Body of pancreas (tissue), 4 donors: ENCODE results near the gene SPACA5.

ENCODE experiments used
- POLR2A ChIP-seq, 3 donors: fragments of 450-650 bp; IDR thresholded peaks; one replicate each; pipeline ENCODE4 v1.6.1; 2016; ENCODE audit warnings: antibody characterized with exemption in 3 of 3, mild to moderate bottlenecking in 2 of 3
- TF ChIP-seq, protein P1 (sequence below), 7 experiments: fragments of 450-650 bp in 4 of 7; fragments of 200-600 bp in 3 of 7; sonication (generic) in 3 of 7; IDR thresholded peaks; one replicate each; pipeline ENCODE4 v1.5.1; 2016 to 2019; ENCODE audit warnings: antibody characterized with exemption in 7 of 7

DNA sequence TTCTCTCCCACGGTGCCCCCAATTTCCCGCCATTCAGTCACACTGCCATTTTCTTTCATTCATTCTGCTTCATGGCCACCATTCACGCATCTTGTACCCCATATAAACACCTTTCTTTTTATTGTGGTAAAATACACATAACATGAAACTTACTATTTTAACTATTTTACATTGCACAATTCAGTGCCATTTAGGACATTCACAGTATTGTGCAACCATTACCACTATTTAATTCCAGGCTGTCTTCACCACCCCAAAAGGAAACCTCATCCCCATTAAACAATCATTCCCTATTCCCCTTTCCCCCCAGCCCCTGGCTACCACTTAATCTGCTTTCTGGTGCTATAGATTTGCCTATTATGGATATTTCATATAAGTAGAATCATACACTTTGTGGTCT lies 15.9 kb downstream of the SPACA5 start:
- TF ChIP-seq, protein P1, sequence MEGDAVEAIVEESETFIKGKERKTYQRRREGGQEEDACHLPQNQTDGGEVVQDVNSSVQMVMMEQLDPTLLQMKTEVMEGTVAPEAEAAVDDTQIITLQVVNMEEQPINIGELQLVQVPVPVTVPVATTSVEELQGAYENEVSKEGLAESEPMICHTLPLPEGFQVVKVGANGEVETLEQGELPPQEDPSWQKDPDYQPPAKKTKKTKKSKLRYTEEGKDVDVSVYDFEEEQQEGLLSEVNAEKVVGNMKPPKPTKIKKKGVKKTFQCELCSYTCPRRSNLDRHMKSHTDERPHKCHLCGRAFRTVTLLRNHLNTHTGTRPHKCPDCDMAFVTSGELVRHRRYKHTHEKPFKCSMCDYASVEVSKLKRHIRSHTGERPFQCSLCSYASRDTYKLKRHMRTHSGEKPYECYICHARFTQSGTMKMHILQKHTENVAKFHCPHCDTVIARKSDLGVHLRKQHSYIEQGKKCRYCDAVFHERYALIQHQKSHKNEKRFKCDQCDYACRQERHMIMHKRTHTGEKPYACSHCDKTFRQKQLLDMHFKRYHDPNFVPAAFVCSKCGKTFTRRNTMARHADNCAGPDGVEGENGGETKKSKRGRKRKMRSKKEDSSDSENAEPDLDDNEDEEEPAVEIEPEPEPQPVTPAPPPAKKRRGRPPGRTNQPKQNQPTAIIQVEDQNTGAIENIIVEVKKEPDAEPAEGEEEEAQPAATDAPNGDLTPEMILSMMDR (IDR thresholded peaks at IDR 0.05): no peak
- no peak for TF ChIP-seq POLR2A (IDR thresholded peaks at IDR 0.05)
